GM23338 (cell line): ENCODE data around the gene ST3GAL2. TPM values are rescaled to one million over a fixed set of nuclear protein-coding genes. Genes with fewer than 3 reads are reported as not detected.

ENCODE experiments used
- ATAC-seq: fragments of 200-7000 bp; cut with Tn5 transposase; 3 replicates; pipeline ENCODE4 v1.9.1; 2020
- DNase-seq: peaks from one replicate; pipeline ENCODE4 v3.0.0-alpha.2; 2015; ENCODE audit warnings: low spot score
- H2AFZ ChIP-seq: fragments of 200-600 bp; sonication (generic); 2 replicates; pipeline ENCODE4 v1.8.0; 2016; ENCODE audit warnings: antibody characterized with exemption, mild to moderate bottlenecking, moderate library complexity
- H3F3A ChIP-seq: fragments of 200-600 bp; sonication (generic); replicated peaks from 2 replicates; pipeline ENCODE4 v1.8.0; 2017; ENCODE audit warnings: antibody characterized with exemption, mixed run types, low read depth
- H3K27ac ChIP-seq: fragments of 200-600 bp; sonication (generic); 2 replicates; pipeline ENCODE4 v1.6.1; 2016; ENCODE audit warnings: low read depth
- H3K27me3 ChIP-seq: fragments of 200-600 bp; sonication (generic); 2 replicates; pipeline ENCODE4 v1.8.0; 2016; ENCODE audit warnings: mild to moderate bottlenecking, mixed run types, moderate library complexity; ENCODE audit not compliant: insufficient read depth
- H3K36me3 ChIP-seq: fragments of 200-600 bp; sonication (generic); 2 replicates; pipeline ENCODE4 v1.8.0; 2016; ENCODE audit warnings: mild to moderate bottlenecking; ENCODE audit not compliant: insufficient read depth
- H3K4me1 ChIP-seq: fragments of 200-600 bp; sonication (generic); 2 replicates; pipeline ENCODE4 v1.8.0; 2016; ENCODE audit warnings: mild to moderate bottlenecking, moderate library complexity; ENCODE audit not compliant: insufficient read depth
- H3K4me2 ChIP-seq: fragments of 200-600 bp; sonication (generic); 2 replicates; pipeline ENCODE4 v1.7.1; 2017; ENCODE audit warnings: mixed run types
- H3K4me3 ChIP-seq: fragments of 200-600 bp; sonication (generic); 2 replicates; pipeline ENCODE4 v1.6.1; 2016; ENCODE audit warnings: mixed run types
- H3K79me2 ChIP-seq: fragments of 200-600 bp; sonication (generic); replicated peaks from 2 replicates; pipeline ENCODE4 v1.8.0; 2017; ENCODE audit warnings: mild to moderate bottlenecking; ENCODE audit not compliant: insufficient read depth
- H3K9me2 ChIP-seq: fragments of 200-600 bp; sonication (generic); 2 replicates; pipeline ENCODE4 v1.8.0; 2017; ENCODE audit not compliant: insufficient read depth
- H4K20me1 ChIP-seq: fragments of 200-600 bp; sonication (generic); replicated peaks from 2 replicates; pipeline ENCODE4 v1.8.0; 2017; ENCODE audit warnings: mild to moderate bottlenecking; ENCODE audit not compliant: insufficient read depth
- H3K27ac Mint-ChIP-seq: 2 replicates; pipeline ENCODE4 v1.8.0; 2020; ENCODE audit warnings: inconsistent platforms, mild to moderate bottlenecking, moderate library complexity, mixed read lengths
- H3K27me3 Mint-ChIP-seq: 3 replicates; pipeline ENCODE4 v1.8.0; 2022; ENCODE audit warnings: low read depth, mild to moderate bottlenecking, moderate library complexity, mixed read lengths, inconsistent platforms; ENCODE audit not compliant: insufficient read depth, poor library complexity
- H3K36me3 Mint-ChIP-seq: 3 replicates; pipeline ENCODE4 v1.8.0; 2021; ENCODE audit warnings: low read depth, mild to moderate bottlenecking, inconsistent platforms, moderate library complexity, mixed read lengths
- H3K4me1 Mint-ChIP-seq: 3 replicates; pipeline ENCODE4 v1.8.0; 2020; ENCODE audit warnings: mild to moderate bottlenecking, inconsistent platforms, mixed read lengths
- H3K4me3 Mint-ChIP-seq: 3 replicates; pipeline ENCODE4 v1.8.0; 2021; ENCODE audit warnings: moderate library complexity, mild to moderate bottlenecking, inconsistent platforms, mixed read lengths
- H3K9me3 Mint-ChIP-seq: 3 replicates; pipeline ENCODE4 v1.8.0; 2020; ENCODE audit warnings: moderate library complexity, mild to moderate bottlenecking, inconsistent platforms, mixed read lengths
- CREB1 ChIP-seq: fragments of 250-450 bp; sonication (Bioruptor Pico); IDR thresholded peaks from 2 replicates; pipeline ENCODE4 v1.5.0; 2020; ENCODE audit warnings: low read depth, mild to moderate bottlenecking, moderate library complexity
- ETS1 ChIP-seq: IDR thresholded peaks from 2 replicates; pipeline ENCODE4 v1.6.1; 2016; ENCODE audit warnings: antibody characterized with exemption
- EZH2 ChIP-seq: fragments of 200-600 bp; sonication (generic); IDR thresholded peaks from one replicate; pipeline ENCODE4 v1.8.0; 2017; ENCODE audit warnings: antibody characterized with exemption, mild to moderate bottlenecking, low read depth; ENCODE audit not compliant: unreplicated experiment
- JUNB ChIP-seq: IDR thresholded peaks from one replicate; pipeline ENCODE4 v1.6.1; 2016; ENCODE audit warnings: antibody characterized with exemption; ENCODE audit not compliant: unreplicated experiment
- POLR2AphosphoS5 ChIP-seq: IDR thresholded peaks from 2 replicates; pipeline ENCODE4 v1.6.1; 2016; ENCODE audit warnings: antibody characterized with exemption, low read depth
- REST ChIP-seq: IDR thresholded peaks from one replicate; pipeline ENCODE4 v1.6.1; 2018; ENCODE audit warnings: antibody characterized with exemption; ENCODE audit not compliant: unreplicated experiment
- STAT1 ChIP-seq: IDR thresholded peaks from one replicate; pipeline ENCODE4 v1.6.1; 2016; ENCODE audit warnings: antibody characterized with exemption; ENCODE audit not compliant: unreplicated experiment
- ZNF331 ChIP-seq: fragments of 250-450 bp; sonication (Bioruptor Pico); IDR thresholded peaks from 2 replicates; pipeline ENCODE4 v1.5.0; 2020; ENCODE audit warnings: low read depth, mild to moderate bottlenecking, moderate library complexity
- polyA plus RNA-seq: library from polyadenylated mRNA; unstranded; fragments of >200 nt; fragmentation: Nextera tagmentation; extraction: Ambion mirVana; gene quantifications from 2 replicates; pipeline ENCODE4 v1.2.1, GENCODE V29; 2016
- total RNA-seq: library from RNA; depleted of rRNA; stranded (reverse); fragments of >200 nt; shearing (Covaris generic); gene quantifications from 2 replicates; pipeline ENCODE4 v1.2.3, GENCODE V29; 2014
- TF ChIP-seq, protein P1 (sequence below), 2 experiments: fragments of 200-600 bp in 1 of 2; sonication (generic) in 1 of 2; conservative IDR thresholded peaks; 2 replicates each; pipeline versions ENCODE4 v1.5.1 to v1.6.1; 2016 to 2017; ENCODE audit warnings: antibody characterized with exemption in 2 of 2, low read depth in 2 of 2, mild to moderate bottlenecking in 2 of 2, moderate library complexity in 1 of 2

ST3GAL2 gene
- total and polyA plus RNA-seq, 2 experiments from 2014 or later: 12.3 to 39.8 TPM

- Histone ChIP-seq H2AFZ (no peak overlapping the region), H3K27ac (peak overlapping the region; percentile 67), H3K4me2 (peak overlapping the region; percentile 39), H4K20me1 (peaks cover 14% of the 10 kb centered on the region; the same call in 1 of the 2 replicates), H3K9me2 (no peaks in the 10 kb centered on the region), H3K79me2 (peaks cover 88% of the 10 kb centered on the region), H3K36me3 (no peaks in the 10 kb centered on the region; the same call in 1 of the 2 replicates), H3K4me3 (no peak overlapping the region), H3F3A (peaks cover 22% of the 10 kb centered on the region), H3K4me1 (peaks cover 69% of the 10 kb centered on the region), H3K27me3 (no peaks in the 10 kb centered on the region)
- TF ChIP-seq POLR2AphosphoS5 (no peak), EZH2 (no peak), ETS1 (no peak), STAT1 (no peak), JUNB (no peak), REST (no peak), CREB1 (no peak), ZNF331 (no peak)
- no peak for ATAC-seq
- H3K27me3 Mint-ChIP-seq: peaks cover 11% of the 10 kb centered on the region
- no peak overlapping the region; the same call in 1 of the 2 replicates for H3K27ac Mint-ChIP-seq
- no peaks in the 10 kb centered on the region for H3K9me3 Mint-ChIP-seq
- H3K4me1 Mint-ChIP-seq: peaks cover 74% of the 10 kb centered on the region
- peaks cover 8% of the 10 kb centered on the region for H3K36me3 Mint-ChIP-seq
- H3K4me3 Mint-ChIP-seq: peak overlapping the region; percentile 21; the same call in 1 of the 3 replicates
- no peak for DNase-seq
Observed at GRCh38 chr16:70432356-70432722, 6.6 kb downstream of the ST3GAL2 start.

DNA sequence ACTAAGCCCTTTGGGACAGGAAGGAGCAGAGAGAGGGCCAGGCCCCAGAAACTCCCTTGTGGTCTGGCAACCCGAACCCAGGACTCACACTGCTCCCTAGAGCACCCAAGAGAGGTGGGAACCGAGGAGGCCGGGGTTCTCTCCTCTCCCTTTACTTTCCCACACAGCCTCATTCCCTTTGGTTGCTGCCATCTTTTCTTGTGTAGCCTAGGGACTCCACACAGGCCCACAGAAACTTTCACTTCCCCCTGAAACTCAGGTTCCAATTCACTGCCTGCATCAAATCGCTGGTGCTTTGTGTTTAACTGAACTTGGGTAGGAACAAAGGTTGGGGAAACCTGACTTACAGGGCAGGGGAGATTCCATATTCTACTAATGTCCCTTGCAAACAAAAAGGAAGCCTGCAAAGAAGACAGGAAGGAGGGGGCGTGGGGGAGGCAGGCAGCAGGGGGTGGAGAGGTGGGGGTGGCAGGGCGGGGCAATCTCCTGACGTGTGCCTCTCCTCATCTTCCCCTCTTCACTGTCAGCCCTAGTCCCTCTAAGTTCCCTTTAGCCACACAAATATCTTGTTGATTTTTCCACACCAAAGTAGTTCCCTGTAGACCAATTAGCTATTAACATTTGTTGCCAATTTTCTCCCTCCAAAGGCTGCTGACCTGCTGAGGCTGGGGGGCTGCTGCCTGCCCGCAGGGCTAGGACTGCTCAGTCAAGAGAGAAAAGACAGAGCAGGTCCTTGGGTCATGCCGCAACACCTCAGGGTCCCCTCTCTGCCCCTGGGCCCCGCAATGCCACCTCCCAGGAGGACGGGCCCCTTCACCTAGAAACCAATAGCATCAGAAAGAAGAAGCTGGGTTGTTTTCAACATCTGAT is 8.0 kb downstream of the ST3GAL2 start:
- Mint-ChIP-seq H3K4me1 (peaks cover 64% of the 10 kb centered on the region), H3K27me3 (peaks cover 7% of the 10 kb centered on the region), H3K4me3 (peak overlapping the region; percentile 39), H3K36me3 (peaks cover 12% of the 10 kb centered on the region), H3K9me3 (no peaks in the 10 kb centered on the region), H3K27ac (peak overlapping the region; percentile 96)
- H2AFZ ChIP-seq: no peak overlapping the region
- DNase-seq (peak; percentile 78), ATAC-seq (peak; percentile 36)
- H3K4me1 ChIP-seq: peaks cover 57% of the 10 kb centered on the region
- H4K20me1 ChIP-seq: peaks cover 5% of the 10 kb centered on the region; the same call in 1 of the 2 replicates
- no peaks in the 10 kb centered on the region; the same call in 1 of the 2 replicates for H3K36me3 ChIP-seq
- peak overlapping the region; percentile 97 for H3K27ac ChIP-seq
- H3K4me2 ChIP-seq: peak overlapping the region; percentile 73
- H3K79me2 ChIP-seq: peaks cover 90% of the 10 kb centered on the region
- H3K4me3 ChIP-seq: peak overlapping the region; percentile 41; the same call in 1 of the 2 replicates
- no peaks in the 10 kb centered on the region for H3K27me3 ChIP-seq
- H3K9me2 ChIP-seq: no peaks in the 10 kb centered on the region
- peaks cover 16% of the 10 kb centered on the region for H3F3A ChIP-seq
- TF ChIP-seq, protein P1, sequence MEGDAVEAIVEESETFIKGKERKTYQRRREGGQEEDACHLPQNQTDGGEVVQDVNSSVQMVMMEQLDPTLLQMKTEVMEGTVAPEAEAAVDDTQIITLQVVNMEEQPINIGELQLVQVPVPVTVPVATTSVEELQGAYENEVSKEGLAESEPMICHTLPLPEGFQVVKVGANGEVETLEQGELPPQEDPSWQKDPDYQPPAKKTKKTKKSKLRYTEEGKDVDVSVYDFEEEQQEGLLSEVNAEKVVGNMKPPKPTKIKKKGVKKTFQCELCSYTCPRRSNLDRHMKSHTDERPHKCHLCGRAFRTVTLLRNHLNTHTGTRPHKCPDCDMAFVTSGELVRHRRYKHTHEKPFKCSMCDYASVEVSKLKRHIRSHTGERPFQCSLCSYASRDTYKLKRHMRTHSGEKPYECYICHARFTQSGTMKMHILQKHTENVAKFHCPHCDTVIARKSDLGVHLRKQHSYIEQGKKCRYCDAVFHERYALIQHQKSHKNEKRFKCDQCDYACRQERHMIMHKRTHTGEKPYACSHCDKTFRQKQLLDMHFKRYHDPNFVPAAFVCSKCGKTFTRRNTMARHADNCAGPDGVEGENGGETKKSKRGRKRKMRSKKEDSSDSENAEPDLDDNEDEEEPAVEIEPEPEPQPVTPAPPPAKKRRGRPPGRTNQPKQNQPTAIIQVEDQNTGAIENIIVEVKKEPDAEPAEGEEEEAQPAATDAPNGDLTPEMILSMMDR (conservative IDR thresholded peaks at IDR 0.05; ENCODE audit: low read depth in 2 of 2): no peak
- TF ChIP-seq EZH2: no peak
